Body of pancreas (tissue), 4 donors: ENCODE measurements around the gene ERRFI1.

ENCODE experiments used
- CTCF ChIP-seq, 7 experiments: fragments of 450-650 bp in 4 of 7; fragments of 200-600 bp in 3 of 7; sonication (generic) in 3 of 7; IDR thresholded peaks; one replicate each; pipeline ENCODE4 v1.5.1; 2016 to 2019; ENCODE audit warnings: antibody characterized with exemption in 7 of 7
- POLR2A ChIP-seq, 3 donors: fragments of 450-650 bp; IDR thresholded peaks; one replicate each; pipeline ENCODE4 v1.6.1; 2016; ENCODE audit warnings: antibody characterized with exemption in 3 of 3, mild to moderate bottlenecking in 2 of 3

- no peak for TF ChIP-seq POLR2A (IDR thresholded peaks at IDR 0.05)
- TF ChIP-seq CTCF (IDR thresholded peaks at IDR 0.05) = no peak
Observed at GRCh38 chr1:8011923-8012858, 13.9 kb downstream of the ERRFI1 start.
